Smooth muscle cell (in vitro differentiated cells): ENCODE data around the gene SHD. TPM values are rescaled to one million over a fixed set of nuclear protein-coding genes. Genes with fewer than 3 reads are reported as not detected.

Experiments used
- DNase-seq: peaks from one replicate; lab custom pipeline; 2025; ENCODE audit not compliant: unreplicated experiment; lab: John Stamatoyannopoulos, UW
- H2AFZ ChIP-seq: fragments of 200-600 bp; sonication (generic); 2 replicates; pipeline ENCODE4 v1.6.0; 2016; ENCODE audit warnings: antibody characterized with exemption, low read depth, mild to moderate bottlenecking
- H3F3A ChIP-seq: fragments of 200-600 bp; sonication (generic); 2 replicates; pipeline ENCODE4 v1.6.0; 2017; ENCODE audit warnings: antibody characterized with exemption, low read depth
- H3K27ac ChIP-seq: fragments of 200-600 bp; sonication (generic); 2 replicates; pipeline ENCODE4 v1.5.1; 2016; ENCODE audit warnings: low read depth, mild to moderate bottlenecking
- H3K27me3 ChIP-seq: fragments of 200-600 bp; sonication (generic); 2 replicates; pipeline ENCODE4 v1.6.1; 2016; ENCODE audit warnings: low read depth, mild to moderate bottlenecking
- H3K36me3 ChIP-seq: fragments of 200-600 bp; sonication (generic); 2 replicates; pipeline ENCODE4 v1.5.1; 2016; ENCODE audit warnings: low read depth
- H3K4me1 ChIP-seq: fragments of 200-600 bp; sonication (generic); 2 replicates; pipeline ENCODE4 v1.5.1; 2016; ENCODE audit warnings: low read depth
- H3K4me2 ChIP-seq: fragments of 200-600 bp; sonication (generic); 2 replicates; pipeline ENCODE4 v1.6.0; 2016; ENCODE audit warnings: mild to moderate bottlenecking
- H3K4me3 ChIP-seq: fragments of 200-600 bp; sonication (generic); 2 replicates; pipeline ENCODE4 v1.5.1; 2016; ENCODE audit warnings: mild to moderate bottlenecking
- H3K79me2 ChIP-seq: fragments of 200-600 bp; sonication (generic); 2 replicates; pipeline ENCODE4 v1.6.0; 2016; ENCODE audit warnings: low read depth, mild to moderate bottlenecking
- H3K9ac ChIP-seq: fragments of 200-600 bp; sonication (generic); 2 replicates; pipeline ENCODE4 v1.6.0; 2016; ENCODE audit warnings: low read depth
- H3K9me3 ChIP-seq: fragments of 200-600 bp; sonication (generic); replicated peaks from 2 replicates; pipeline ENCODE4 v1.5.1; 2016; ENCODE audit warnings: low read depth
- H4K20me1 ChIP-seq: fragments of 200-600 bp; sonication (generic); 2 replicates; pipeline ENCODE4 v1.6.0; 2016; ENCODE audit warnings: low read depth
- CTCF ChIP-seq: fragments of 200-600 bp; sonication (generic); IDR thresholded peaks from 2 replicates; pipeline ENCODE4 v1.5.1; 2017; ENCODE audit warnings: borderline replicate concordance, mild to moderate bottlenecking, antibody characterized with exemption; ENCODE audit not compliant: insufficient read depth, poor library complexity, severe bottlenecking
- WGBS: methylation state at CpG from one replicate; pipeline ENCODE4 v1.1.7; 2016; ENCODE audit warnings: low lambda C conversion rate; 5-methylcytosine and 5-hydroxymethylcytosine counted together
- polyA plus RNA-seq: library from polyadenylated mRNA; unstranded; fragments of >200 nt; fragmentation: Nextera tagmentation; extraction: Ambion mirVana; gene quantifications from 2 replicates; pipeline ENCODE4 v1.2.1, GENCODE V29; 2016
- total RNA-seq: library from RNA; depleted of rRNA; stranded (reverse); fragments of >200 nt; gene quantifications from 2 replicates; pipeline ENCODE4 v1.2.3, GENCODE V29; 2014

SHD gene
- total and polyA plus RNA-seq, 2 experiments from 2014 or later, result not detected

- no peak overlapping the region for H3K4me2 ChIP-seq
- no peaks in the 10 kb centered on the region for H3K9me3 ChIP-seq
- no peak for TF ChIP-seq CTCF
- H3F3A ChIP-seq, result no peaks in the 10 kb centered on the region
- 87% methylated on average over 12 of the region's 12 CpGs for WGBS
- no peaks in the 10 kb centered on the region for H3K36me3 ChIP-seq
- no peak overlapping the region for H3K4me3 ChIP-seq
- no peak overlapping the region for H3K9ac ChIP-seq
- H4K20me1 ChIP-seq, result no peaks in the 10 kb centered on the region
- H3K79me2 ChIP-seq, result no peaks in the 10 kb centered on the region
- no peak for DNase-seq
- no peaks in the 10 kb centered on the region for H3K27me3 ChIP-seq
- no peak overlapping the region for H3K27ac ChIP-seq
- no peaks in the 10 kb centered on the region for H3K4me1 ChIP-seq
- no peak overlapping the region for H2AFZ ChIP-seq
Measured at GRCh38 chr19:4313847-4314490, 34.9 kb downstream of the SHD start.

- no peaks in the 10 kb centered on the region for H3K27me3 ChIP-seq
- H4K20me1 ChIP-seq, result no peaks in the 10 kb centered on the region
- no peak overlapping the region for H3K27ac ChIP-seq
- 97% methylated on average over 9 of the region's 9 CpGs for WGBS
- H2AFZ ChIP-seq, result no peak overlapping the region
- no peaks in the 10 kb centered on the region for H3K36me3 ChIP-seq
- H3K4me1 ChIP-seq, result no peaks in the 10 kb centered on the region
- no peaks in the 10 kb centered on the region for H3F3A ChIP-seq
- no peak for DNase-seq
- H3K4me3 ChIP-seq, result no peak overlapping the region
- H3K9ac ChIP-seq, result no peak overlapping the region
- H3K9me3 ChIP-seq, result no peaks in the 10 kb centered on the region
- H3K79me2 ChIP-seq, result no peaks in the 10 kb centered on the region
- TF ChIP-seq CTCF, result no peak
- no peak overlapping the region for H3K4me2 ChIP-seq
Measured at GRCh38 chr19:4316956-4317355, 37.9 kb downstream of the SHD start.

- no peak for TF ChIP-seq CTCF
- no peak overlapping the region for H3K9ac ChIP-seq
- no peak overlapping the region for H3K4me3 ChIP-seq
- DNase-seq, result no peak
- no peaks in the 10 kb centered on the region for H3K9me3 ChIP-seq
- 96% methylated on average over 7 of the region's 7 CpGs for WGBS
- no peak overlapping the region for H2AFZ ChIP-seq
- H3K27me3 ChIP-seq, result no peaks in the 10 kb centered on the region
- no peaks in the 10 kb centered on the region for H3K36me3 ChIP-seq
- no peaks in the 10 kb centered on the region for H3F3A ChIP-seq
- H4K20me1 ChIP-seq, result no peaks in the 10 kb centered on the region
- H3K4me2 ChIP-seq, result no peak overlapping the region
- no peaks in the 10 kb centered on the region for H3K79me2 ChIP-seq
- no peaks in the 10 kb centered on the region for H3K4me1 ChIP-seq
- no peak overlapping the region for H3K27ac ChIP-seq
Measured at GRCh38 chr19:4318460-4318859, 39.4 kb downstream of the SHD start.

- no peaks in the 10 kb centered on the region for H3K27me3 ChIP-seq
- no peak overlapping the region for H3K9ac ChIP-seq
- H3K27ac ChIP-seq, result no peak overlapping the region
- H3K4me3 ChIP-seq, result no peak overlapping the region
- no peaks in the 10 kb centered on the region for H3K9me3 ChIP-seq
- H3K4me2 ChIP-seq, result no peak overlapping the region
- no peaks in the 10 kb centered on the region for H3K4me1 ChIP-seq
- WGBS, result 97% methylated on average over 2 of the region's 2 CpGs
- H3K79me2 ChIP-seq, result no peaks in the 10 kb centered on the region
- no peaks in the 10 kb centered on the region for H3K36me3 ChIP-seq
- DNase-seq, result no peak
- H4K20me1 ChIP-seq, result no peaks in the 10 kb centered on the region
- no peaks in the 10 kb centered on the region for H3F3A ChIP-seq
- no peak for TF ChIP-seq CTCF
- H2AFZ ChIP-seq, result no peak overlapping the region
Measured at GRCh38 chr19:4319067-4319718, 40.1 kb downstream of the SHD start.
